ENCODE measurements around the gene ZNF512B. TPM values are rescaled to one million over a fixed set of nuclear protein-coding genes. Genes with fewer than 3 reads are reported as not detected.

Gene ZNF512B
- total and polyA plus RNA-seq, 4 donors: 8.7 to 18.9 (median 11.8) TPM

DNA sequence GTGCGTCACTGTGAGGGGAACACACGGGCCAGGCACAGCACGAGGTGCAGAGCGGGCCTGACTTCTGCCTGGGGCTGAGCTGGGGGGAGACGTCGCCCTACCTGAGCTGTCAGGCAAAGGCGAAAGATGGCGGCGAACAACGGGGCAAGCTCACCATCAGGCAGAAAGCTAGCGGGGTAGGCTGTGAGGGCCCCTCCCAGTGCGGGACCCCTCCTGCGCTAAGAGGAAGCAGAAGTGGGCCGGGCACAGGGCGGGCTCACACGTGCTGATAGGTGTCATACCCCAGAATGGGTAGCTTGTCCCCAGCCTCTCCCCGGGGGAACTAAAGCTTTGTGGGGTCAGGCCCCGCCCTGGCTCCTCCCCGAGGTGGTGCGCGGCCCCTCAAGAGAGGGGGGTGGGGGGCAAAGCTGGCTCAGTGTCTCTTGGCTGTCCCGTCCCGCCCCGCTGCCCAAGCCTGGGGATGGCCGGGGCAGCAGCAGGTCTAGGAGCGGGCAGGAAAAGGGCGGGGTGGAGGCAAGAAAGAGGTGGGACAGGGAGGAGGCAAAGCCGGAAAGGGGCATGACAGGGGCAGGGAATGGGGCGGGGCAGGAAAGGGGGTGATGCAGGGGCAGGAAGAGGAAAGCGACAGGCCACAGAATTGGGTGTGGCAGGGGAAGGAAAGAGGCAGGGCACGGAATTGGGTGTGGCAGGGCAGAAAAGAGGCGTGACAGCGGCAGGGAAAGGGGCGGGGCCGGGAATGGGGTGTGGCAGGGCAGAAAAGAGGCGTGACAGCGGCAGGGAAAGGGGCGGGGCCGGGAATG is 28.2 kb downstream of the ZNF512B start:
- Histone ChIP-seq H3K9ac (ENCODE audit: insufficient read depth in 1 of 2, low read length in 2 of 2) (no peak overlapping the region), H3K4me1 (ENCODE audit: control insufficient read depth in 5 of 5, insufficient read depth in 5 of 5, low read length in 5 of 5) (peaks cover 0 to 11% (median 0%) of the 10 kb centered on the region in 5 donors), H3K27ac (ENCODE audit: low read depth in 1 of 2, low read length in 1 of 2) (peak overlapping the region; percentile 55 to 86), H3K4me3 (no peak overlapping the region), H3K27me3 (ENCODE audit: control insufficient read depth in 3 of 3, insufficient read depth in 3 of 3, low read length in 2 of 3) (no peaks in the 10 kb centered on the region), H3K36me3 (ENCODE audit: control insufficient read depth in 4 of 4, insufficient read depth in 4 of 4, low read length in 4 of 4) (peaks cover 13 to 63% (median 22%) of the 10 kb centered on the region in 4 donors), H3K9me3 (ENCODE audit: control insufficient read depth in 4 of 4, insufficient read depth in 3 of 4, low read length in 3 of 4) (no peaks in the 10 kb centered on the region)
- DNase-seq: no peak
- ATAC-seq (ENCODE audit: insufficient read depth, low FRiP score): peak; percentile 53
- WGBS, 2 donors: 42 to 59% methylated on average over 32 to 35 of the region's 39 CpGs
- TF ChIP-seq, protein P1, sequence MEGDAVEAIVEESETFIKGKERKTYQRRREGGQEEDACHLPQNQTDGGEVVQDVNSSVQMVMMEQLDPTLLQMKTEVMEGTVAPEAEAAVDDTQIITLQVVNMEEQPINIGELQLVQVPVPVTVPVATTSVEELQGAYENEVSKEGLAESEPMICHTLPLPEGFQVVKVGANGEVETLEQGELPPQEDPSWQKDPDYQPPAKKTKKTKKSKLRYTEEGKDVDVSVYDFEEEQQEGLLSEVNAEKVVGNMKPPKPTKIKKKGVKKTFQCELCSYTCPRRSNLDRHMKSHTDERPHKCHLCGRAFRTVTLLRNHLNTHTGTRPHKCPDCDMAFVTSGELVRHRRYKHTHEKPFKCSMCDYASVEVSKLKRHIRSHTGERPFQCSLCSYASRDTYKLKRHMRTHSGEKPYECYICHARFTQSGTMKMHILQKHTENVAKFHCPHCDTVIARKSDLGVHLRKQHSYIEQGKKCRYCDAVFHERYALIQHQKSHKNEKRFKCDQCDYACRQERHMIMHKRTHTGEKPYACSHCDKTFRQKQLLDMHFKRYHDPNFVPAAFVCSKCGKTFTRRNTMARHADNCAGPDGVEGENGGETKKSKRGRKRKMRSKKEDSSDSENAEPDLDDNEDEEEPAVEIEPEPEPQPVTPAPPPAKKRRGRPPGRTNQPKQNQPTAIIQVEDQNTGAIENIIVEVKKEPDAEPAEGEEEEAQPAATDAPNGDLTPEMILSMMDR (IDR thresholded peaks at IDR 0.05; ENCODE audit: control extremely low read depth, extremely low read depth): no peak

DNA sequence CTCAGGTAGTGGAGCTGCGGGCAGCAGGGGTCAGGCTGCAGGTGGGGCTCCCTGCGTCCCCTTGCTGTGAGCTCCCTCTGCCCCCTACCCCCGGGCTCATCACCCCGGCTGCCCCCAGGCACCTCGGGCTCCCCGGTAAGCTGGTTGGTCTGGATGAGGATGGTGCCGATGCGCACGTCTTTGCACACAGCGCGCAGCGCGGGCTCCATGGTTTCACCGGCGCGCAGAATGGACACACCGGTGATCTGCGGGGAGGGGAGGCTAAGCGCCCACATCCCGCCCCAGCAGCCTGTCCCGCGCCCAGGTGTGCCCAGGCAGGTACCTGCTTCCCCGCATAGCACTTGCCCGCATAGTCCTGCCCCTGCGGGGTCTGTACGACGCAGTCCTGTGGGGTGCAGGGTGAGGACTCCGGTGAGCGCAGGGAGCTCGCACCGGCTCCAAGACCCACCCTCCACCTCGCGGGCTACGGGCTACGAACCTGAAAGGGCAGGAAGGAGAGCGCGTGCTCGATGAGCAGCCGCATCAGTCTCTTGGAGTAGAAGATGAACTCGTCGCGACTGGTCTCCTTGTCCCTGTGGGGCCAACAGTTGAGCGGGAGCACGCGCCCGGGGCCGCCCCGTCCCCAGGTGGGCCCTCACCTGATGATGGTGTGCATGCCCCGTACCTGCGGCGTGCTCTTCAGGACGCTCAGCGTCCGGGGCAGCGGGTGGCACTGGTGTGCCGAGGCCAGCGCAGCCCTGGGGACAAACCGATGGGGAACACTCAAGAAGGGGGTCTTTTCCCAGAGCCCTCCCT is 29.1 kb downstream of the ZNF512B start:
- TF ChIP-seq, protein P1 (IDR thresholded peaks at IDR 0.05; ENCODE audit: control extremely low read depth, extremely low read depth): no peak
- H3K9ac ChIP-seq (ENCODE audit: insufficient read depth in 1 of 2, low read length in 2 of 2): no peak overlapping the region
- DNase-seq (no peak), ATAC-seq (ENCODE audit: insufficient read depth, low FRiP score) (no peak)
- H3K4me1 ChIP-seq (ENCODE audit: control insufficient read depth in 5 of 5, insufficient read depth in 5 of 5, low read length in 5 of 5): peaks cover 0 to 11% (median 0%) of the 10 kb centered on the region in 5 donors
- no peak overlapping the region for H3K4me3 ChIP-seq
- H3K27me3 ChIP-seq (ENCODE audit: control insufficient read depth in 3 of 3, insufficient read depth in 3 of 3, low read length in 2 of 3): no peaks in the 10 kb centered on the region
- 94 to 95% methylated on average over 57 to 58 of the region's 58 CpGs for WGBS, 2 donors
- H3K9me3 ChIP-seq (ENCODE audit: control insufficient read depth in 4 of 4, insufficient read depth in 3 of 4, low read length in 3 of 4): no peaks in the 10 kb centered on the region
- peaks cover 13 to 57% (median 21%) of the 10 kb centered on the region in 4 donors for H3K36me3 ChIP-seq (ENCODE audit: control insufficient read depth in 4 of 4, insufficient read depth in 4 of 4, low read length in 4 of 4)
- peak overlapping the region in 1 of 2 donors; percentile 86 for H3K27ac ChIP-seq (ENCODE audit: low read depth in 1 of 2, low read length in 1 of 2)

DNA sequence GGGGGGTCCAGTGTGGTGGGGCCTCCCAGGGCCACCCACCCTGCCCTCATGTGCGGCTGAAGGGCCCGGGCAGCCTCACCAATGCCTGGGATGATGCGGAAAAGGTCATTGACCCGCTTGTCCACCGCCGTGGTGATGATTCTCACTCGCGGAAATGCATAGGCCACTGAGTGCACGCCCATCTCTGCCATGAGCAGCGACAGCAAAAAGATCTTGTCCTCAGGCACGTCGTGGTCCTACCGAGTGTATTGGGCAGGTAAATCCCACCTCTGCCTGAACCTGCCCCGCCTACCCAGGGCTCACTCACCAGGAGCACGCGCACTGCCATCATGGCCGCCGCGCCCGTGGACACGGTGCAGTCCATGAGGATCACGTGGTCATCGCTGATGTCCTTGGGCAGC is 29.7 kb downstream of the ZNF512B start:
- Histone ChIP-seq H3K4me3 (no peak overlapping the region), H3K9me3 (ENCODE audit: control insufficient read depth in 4 of 4, insufficient read depth in 3 of 4, low read length in 3 of 4) (no peaks in the 10 kb centered on the region), H3K36me3 (ENCODE audit: control insufficient read depth in 4 of 4, insufficient read depth in 4 of 4, low read length in 4 of 4) (peaks cover 13 to 56% (median 20%) of the 10 kb centered on the region in 4 donors), H3K9ac (ENCODE audit: insufficient read depth in 1 of 2, low read length in 2 of 2) (no peak overlapping the region), H3K4me1 (ENCODE audit: control insufficient read depth in 5 of 5, insufficient read depth in 5 of 5, low read length in 5 of 5) (peaks cover 0 to 11% (median 0%) of the 10 kb centered on the region in 5 donors), H3K27me3 (ENCODE audit: control insufficient read depth in 3 of 3, insufficient read depth in 3 of 3, low read length in 2 of 3) (no peaks in the 10 kb centered on the region), H3K27ac (ENCODE audit: low read depth in 1 of 2, low read length in 1 of 2) (no peak overlapping the region)
- TF ChIP-seq, protein P1 (IDR thresholded peaks at IDR 0.05; ENCODE audit: control extremely low read depth, extremely low read depth): no peak
- 94 to 96% methylated on average over 23 of the region's 23 CpGs for WGBS, 2 donors
- DNase-seq (no peak), ATAC-seq (ENCODE audit: insufficient read depth, low FRiP score) (no peak)
